Vagina (tissue), 2 donors: ENCODE measurements around the gene TNIK. TPM values are rescaled to one million over a fixed set of nuclear protein-coding genes. Genes with fewer than 3 reads are reported as not detected.
A peak's percentile ranks its signal among the peaks of the same experiment; 100 is the strongest.

ENCODE experiments used
- DNase-seq, 2 donors: peaks; one replicate each; pipeline ENCODE4 v3.0.0-alpha.2; 2017; ENCODE audit errors: extremely low spot score in 2 of 2
- H3K27ac ChIP-seq: fragments of 200-600 bp; sonication (generic); one replicate; pipeline ENCODE4 v1.5.1; 2019
- H3K27me3 ChIP-seq: fragments of 200-600 bp; sonication (generic); one replicate; pipeline ENCODE4 v1.5.1; 2019
- H3K36me3 ChIP-seq, 2 donors: fragments of 200-600 bp; sonication (generic); one replicate each; pipeline ENCODE4 v1.5.1; 2017 to 2019
- H3K4me1 ChIP-seq: fragments of 200-600 bp; sonication (generic); one replicate; pipeline ENCODE4 v1.5.1; 2019
- H3K4me3 ChIP-seq, 2 donors: fragments of 200-600 bp; sonication (generic); 1 replicate in 1 of 2; 2 replicates in 1 of 2; pipeline ENCODE4 v1.5.1; 2016 to 2019
- H3K9me3 ChIP-seq: fragments of 200-600 bp; sonication (generic); one replicate; pipeline ENCODE4 v1.5.1; 2019
- POLR2A ChIP-seq, 2 donors: fragments of 450-650 bp; IDR thresholded peaks; one replicate each; pipeline ENCODE4 v1.6.1; 2017; ENCODE audit warnings: antibody characterized with exemption in 2 of 2, mild to moderate bottlenecking in 2 of 2, moderate library complexity in 2 of 2
- POLR2AphosphoS5 ChIP-seq, 2 donors: sonication (generic); formaldehyde crosslinking; IDR thresholded peaks; one replicate each; pipeline ENCODE4 v1.9.0; 2017; ENCODE audit warnings: antibody characterized with exemption in 2 of 2, mild to moderate bottlenecking in 2 of 2, low read depth in 1 of 2; ENCODE audit not compliant: insufficient read depth in 1 of 2
- intact Hi-C: fragments of 100-400 bp; cut with DNase I; formaldehyde crosslinking; loops from one replicate; pipeline ENCODE4 v1.15.1; 2023
- total RNA-seq: library from RNA; depleted of rRNA; stranded (reverse); fragments of >200 nt; gene quantifications from one replicate; pipeline ENCODE4 v1.2.3, GENCODE V29; 2016
- TF ChIP-seq, protein P1 (sequence below), 3 experiments: fragments of 450-650 bp in 2 of 3; fragments of 200-600 bp in 1 of 3; sonication (generic) in 1 of 3; IDR thresholded peaks; one replicate each; pipeline ENCODE4 v1.5.1; 2017 to 2019; ENCODE audit warnings: antibody characterized with exemption in 3 of 3, mild to moderate bottlenecking in 2 of 3, moderate library complexity in 2 of 3

The TNIK gene
- total RNA-seq, 1 donor from 2014 or later: 5.9 TPM

DNA sequence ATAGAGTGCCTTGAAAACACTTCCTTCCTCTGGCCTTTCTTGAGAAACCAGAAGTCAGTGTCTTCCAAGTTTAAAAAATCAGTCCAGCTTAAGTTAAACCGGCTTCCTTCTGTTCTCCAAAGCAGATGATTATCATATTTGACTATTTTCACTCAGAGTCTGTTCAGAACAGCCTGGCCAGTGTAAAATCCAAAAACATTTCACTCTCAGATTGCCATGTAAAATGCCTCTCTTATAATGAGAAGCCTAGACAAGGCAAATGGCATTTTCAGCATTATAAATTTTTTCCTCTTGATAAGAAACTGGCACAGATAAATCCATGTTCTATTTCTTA is 193.5 kb downstream of the TNIK start:
- Histone ChIP-seq H3K4me3 (no peak overlapping the region), H3K4me1 (peaks cover 14% of the 10 kb centered on the region), H3K27me3 (no peaks in the 10 kb centered on the region), H3K27ac (no peak overlapping the region), H3K36me3 (no peaks in the 10 kb centered on the region), H3K9me3 (no peaks in the 10 kb centered on the region)
- no peak for DNase-seq
- TF ChIP-seq POLR2AphosphoS5 (IDR thresholded peaks at IDR 0.05; ENCODE audit: insufficient read depth in 1 of 2, low read depth in 1 of 2) (no peak), POLR2A (IDR thresholded peaks at IDR 0.05) (no peak)
- TF ChIP-seq, protein P1, sequence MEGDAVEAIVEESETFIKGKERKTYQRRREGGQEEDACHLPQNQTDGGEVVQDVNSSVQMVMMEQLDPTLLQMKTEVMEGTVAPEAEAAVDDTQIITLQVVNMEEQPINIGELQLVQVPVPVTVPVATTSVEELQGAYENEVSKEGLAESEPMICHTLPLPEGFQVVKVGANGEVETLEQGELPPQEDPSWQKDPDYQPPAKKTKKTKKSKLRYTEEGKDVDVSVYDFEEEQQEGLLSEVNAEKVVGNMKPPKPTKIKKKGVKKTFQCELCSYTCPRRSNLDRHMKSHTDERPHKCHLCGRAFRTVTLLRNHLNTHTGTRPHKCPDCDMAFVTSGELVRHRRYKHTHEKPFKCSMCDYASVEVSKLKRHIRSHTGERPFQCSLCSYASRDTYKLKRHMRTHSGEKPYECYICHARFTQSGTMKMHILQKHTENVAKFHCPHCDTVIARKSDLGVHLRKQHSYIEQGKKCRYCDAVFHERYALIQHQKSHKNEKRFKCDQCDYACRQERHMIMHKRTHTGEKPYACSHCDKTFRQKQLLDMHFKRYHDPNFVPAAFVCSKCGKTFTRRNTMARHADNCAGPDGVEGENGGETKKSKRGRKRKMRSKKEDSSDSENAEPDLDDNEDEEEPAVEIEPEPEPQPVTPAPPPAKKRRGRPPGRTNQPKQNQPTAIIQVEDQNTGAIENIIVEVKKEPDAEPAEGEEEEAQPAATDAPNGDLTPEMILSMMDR (IDR thresholded peaks at IDR 0.05): no peak
- intact Hi-C loops: no loop called here

- no peak for DNase-seq
- H3K4me3 ChIP-seq: no peak overlapping the region
- intact Hi-C loops: no loop called here
- no peaks in the 10 kb centered on the region for H3K36me3 ChIP-seq
- TF ChIP-seq POLR2A (IDR thresholded peaks at IDR 0.05): no peak
- TF ChIP-seq, protein P1 (IDR thresholded peaks at IDR 0.05): no peak
- TF ChIP-seq POLR2AphosphoS5 (IDR thresholded peaks at IDR 0.05; ENCODE audit: insufficient read depth in 1 of 2, low read depth in 1 of 2): no peak
- no peaks in the 10 kb centered on the region for H3K27me3 ChIP-seq
- H3K9me3 ChIP-seq: no peaks in the 10 kb centered on the region
- H3K4me1 ChIP-seq: peaks cover 14% of the 10 kb centered on the region
- no peak overlapping the region for H3K27ac ChIP-seq
Observed at GRCh38 chr3:171266034-171266739, 194.0 kb downstream of the TNIK start.

- H3K27me3 ChIP-seq: no peaks in the 10 kb centered on the region
- intact Hi-C loops: no loop called here
- no peak for DNase-seq
- peaks cover 14% of the 10 kb centered on the region for H3K4me1 ChIP-seq
- TF ChIP-seq, protein P1 (IDR thresholded peaks at IDR 0.05): no peak
- TF ChIP-seq POLR2A (IDR thresholded peaks at IDR 0.05) (no peak), POLR2AphosphoS5 (IDR thresholded peaks at IDR 0.05; ENCODE audit: insufficient read depth in 1 of 2, low read depth in 1 of 2) (no peak)
- no peak overlapping the region for H3K27ac ChIP-seq
- H3K4me3 ChIP-seq: no peak overlapping the region
- no peaks in the 10 kb centered on the region for H3K9me3 ChIP-seq
- H3K36me3 ChIP-seq: no peaks in the 10 kb centered on the region
Observed at GRCh38 chr3:171264758-171265157, 195.4 kb downstream of the TNIK start.

- intact Hi-C loops: no loop called here
- H3K4me1 ChIP-seq: peaks cover 10% of the 10 kb centered on the region
Observed at GRCh38 chr3:171262431-171262830, 197.8 kb downstream of the TNIK start.

GRCh38 chr3:171261487-171261886 is 198.7 kb downstream of the TNIK start:
- intact Hi-C loops: no loop called here

More at GRCh38 chr3:171262431-171262830, 197.8 kb downstream of the TNIK start:
- DNase-seq: no peak
- H3K9me3 ChIP-seq: no peaks in the 10 kb centered on the region
- no peak overlapping the region for H3K4me3 ChIP-seq
- H3K27ac ChIP-seq: no peak overlapping the region
- TF ChIP-seq, protein P1 (IDR thresholded peaks at IDR 0.05): no peak
- no peak for TF ChIP-seq POLR2AphosphoS5 (IDR thresholded peaks at IDR 0.05; ENCODE audit: insufficient read depth in 1 of 2, low read depth in 1 of 2)
- no peak for TF ChIP-seq POLR2A (IDR thresholded peaks at IDR 0.05)
- no peaks in the 10 kb centered on the region for H3K27me3 ChIP-seq
- H3K36me3 ChIP-seq: no peaks in the 10 kb centered on the region

More at GRCh38 chr3:171261487-171261886, 198.7 kb downstream of the TNIK start:
- Histone ChIP-seq H3K36me3 (no peaks in the 10 kb centered on the region), H3K27me3 (no peaks in the 10 kb centered on the region), H3K9me3 (no peaks in the 10 kb centered on the region), H3K27ac (no peak overlapping the region), H3K4me1 (peaks cover 2% of the 10 kb centered on the region), H3K4me3 (no peak overlapping the region)
- TF ChIP-seq POLR2AphosphoS5 (IDR thresholded peaks at IDR 0.05; ENCODE audit: insufficient read depth in 1 of 2, low read depth in 1 of 2) (peak in 1 of 2 donors; percentile 38), POLR2A (IDR thresholded peaks at IDR 0.05) (no peak)
- no peak for DNase-seq
